GM19324 (cell line): Measurements from ENCODE around the gene ABCA13.

Experiments used
- ATAC-seq: cut with Tn5 transposase; IDR thresholded peaks from one replicate; pipeline ENCODE4 v1.9.1; 2021; ENCODE audit warnings: mild to moderate bottlenecking, moderate library complexity; ENCODE audit not compliant: unreplicated experiment, low FRiP score

ABCA13 gene

DNA sequence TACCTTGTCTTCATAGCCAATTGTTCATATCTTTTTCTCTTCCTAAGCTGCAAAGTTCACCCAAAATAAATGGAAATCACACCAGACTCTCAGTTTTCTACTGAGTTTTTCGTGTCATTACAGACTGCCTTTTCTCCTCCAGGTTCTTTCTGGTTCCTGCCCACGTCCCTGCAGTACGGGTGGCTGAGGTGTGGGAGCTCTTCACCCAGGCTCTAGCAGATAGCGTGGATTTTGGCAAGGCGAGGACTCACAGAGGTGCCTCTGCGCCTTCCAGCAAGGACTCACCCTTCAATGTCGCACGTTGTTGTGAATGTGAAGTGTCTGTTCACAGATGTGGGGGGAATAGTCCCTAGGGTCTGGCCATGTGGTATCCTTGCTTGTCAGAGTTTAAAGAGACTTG is 71.6 kb downstream of the ABCA13 start:
- no peak for ATAC-seq

- ATAC-seq, result no peak
Observed at GRCh38 chr7:48244864-48245271, 73.6 kb downstream of the ABCA13 start.

- ATAC-seq, result peak; percentile 53
Observed at GRCh38 chr7:48245751-48246472, 74.7 kb downstream of the ABCA13 start.

DNA sequence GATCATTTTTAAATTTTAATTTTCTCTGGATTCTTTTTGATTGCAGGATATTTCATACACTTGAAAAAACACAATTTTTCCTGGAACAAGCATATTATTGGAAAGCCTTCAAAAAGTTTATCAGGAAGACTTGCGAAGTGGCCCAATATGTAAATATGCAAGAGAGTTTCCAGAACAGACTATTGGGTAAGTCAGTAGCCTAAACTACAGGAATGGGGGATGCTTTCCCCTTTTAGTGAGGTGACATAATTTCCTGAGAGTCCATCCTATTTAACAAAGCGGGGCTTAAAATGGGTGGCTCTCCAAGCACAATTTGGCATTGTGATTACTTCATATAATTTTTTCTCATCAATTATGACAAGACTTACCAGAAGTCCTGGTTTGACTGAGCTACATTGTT is 77.9 kb downstream of the ABCA13 start:
- no peak for ATAC-seq

GRCh38 chr7:48250441-48250951 is 79.2 kb downstream of the ABCA13 start:
- no peak for ATAC-seq

DNA sequence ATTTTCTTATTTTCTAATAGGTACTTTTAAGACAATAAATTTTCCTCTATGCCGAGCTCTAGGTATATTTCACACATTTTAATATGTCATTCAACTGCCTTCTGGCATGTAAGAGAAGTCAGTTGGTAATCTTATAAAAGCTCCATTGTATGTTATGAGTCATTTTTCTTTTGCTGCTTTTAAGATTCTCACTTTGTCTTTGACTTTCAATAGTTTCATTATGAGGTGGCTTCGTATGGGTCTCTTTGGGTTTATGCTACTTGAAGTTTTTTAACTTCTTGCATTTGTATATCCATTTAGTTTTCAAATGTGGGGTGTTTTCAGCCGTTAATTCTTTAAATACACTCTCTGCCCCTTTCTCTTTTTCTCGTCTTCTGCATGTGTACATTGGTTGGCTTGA is 80.5 kb downstream of the ABCA13 start:
- ATAC-seq, result peak; percentile 63

DNA sequence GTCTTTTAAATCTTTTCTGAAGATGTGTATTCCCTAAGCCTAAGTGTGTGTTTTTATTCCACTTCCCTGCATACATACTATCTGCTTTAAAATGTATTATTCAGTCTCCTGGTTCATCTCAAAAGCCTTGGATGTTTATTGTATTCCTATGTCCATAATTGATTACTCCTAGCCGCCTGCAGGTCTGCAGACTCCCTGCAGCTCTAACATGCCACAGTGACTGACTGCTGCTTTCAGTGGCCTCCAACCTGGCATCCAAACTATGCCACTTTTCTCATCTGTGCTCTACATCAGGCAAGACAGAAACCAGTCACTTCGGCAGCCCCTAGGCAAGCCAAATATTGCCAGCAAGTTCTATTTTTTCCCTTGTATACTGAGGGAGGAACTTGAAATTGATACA is 81.7 kb downstream of the ABCA13 start:
- no peak for ATAC-seq

- ATAC-seq, result no peak
Observed at GRCh38 chr7:48255046-48255445, 83.8 kb downstream of the ABCA13 start.

DNA sequence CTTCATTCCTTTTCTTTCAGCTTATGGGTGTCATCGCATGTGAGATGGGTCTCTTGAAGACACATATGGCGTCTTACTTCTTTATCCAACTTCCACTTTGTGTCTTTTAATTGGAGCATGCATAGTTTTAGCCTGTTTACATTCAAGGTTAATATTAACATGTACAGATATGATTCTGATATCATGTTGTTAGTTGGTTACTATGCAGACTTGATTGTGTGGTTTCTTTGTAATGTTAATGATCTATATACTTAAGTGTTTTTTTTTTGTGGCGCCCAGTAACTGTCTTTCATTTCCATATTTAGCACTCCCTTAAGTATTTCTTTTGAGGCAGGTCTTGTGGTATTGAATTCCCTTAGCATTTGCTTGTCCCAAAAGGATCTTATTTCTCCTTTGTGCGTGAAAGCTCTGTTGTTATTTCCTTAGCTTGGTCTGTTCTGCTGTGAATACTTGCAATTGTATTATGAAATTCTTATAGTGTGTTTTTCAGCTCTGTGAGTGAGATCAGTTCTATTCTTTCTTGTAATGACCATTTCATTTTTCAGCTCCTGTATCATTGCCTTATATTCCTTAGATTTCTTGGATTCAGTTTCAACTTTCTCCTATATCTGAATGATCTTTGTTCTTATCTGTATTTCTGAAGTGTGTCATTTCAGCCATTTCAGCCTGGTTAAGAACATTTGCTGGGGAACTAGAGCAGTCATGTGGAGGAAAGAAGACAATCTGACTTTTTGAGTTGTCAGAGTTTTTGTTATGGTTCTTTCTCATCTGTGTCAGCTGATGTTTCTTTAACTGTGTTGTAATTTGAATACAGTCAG is 88.4 kb downstream of the ABCA13 start:
- no peak for ATAC-seq

- ATAC-seq, result no peak
Observed at GRCh38 chr7:48261696-48262095, 90.4 kb downstream of the ABCA13 start.

GRCh38 chr7:48262606-48263310 is 91.5 kb downstream of the ABCA13 start:
- no peak for ATAC-seq

- no peak for ATAC-seq
Observed at GRCh38 chr7:48263311-48263650, 92.0 kb downstream of the ABCA13 start.

- ATAC-seq, result no peak
Observed at GRCh38 chr7:48269066-48269465, 97.8 kb downstream of the ABCA13 start.

DNA sequence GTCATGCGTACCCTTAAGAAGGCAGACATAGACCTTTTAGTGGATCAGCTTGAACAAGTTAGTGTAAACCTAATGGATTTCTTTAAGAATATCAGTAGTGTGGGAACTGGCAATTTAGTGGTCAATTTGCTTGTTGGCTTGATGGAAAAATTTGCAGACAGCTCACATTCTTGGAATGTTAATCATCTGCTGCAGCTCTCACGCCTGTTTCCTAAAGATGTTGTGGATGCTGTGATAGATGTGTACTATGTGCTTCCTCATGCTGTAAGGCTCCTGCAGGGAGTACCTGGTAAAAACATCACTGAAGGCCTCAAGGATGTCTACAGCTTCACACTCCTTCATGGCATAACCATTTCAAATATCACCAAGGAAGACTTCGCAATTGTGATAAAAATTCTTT is 103.4 kb downstream of the ABCA13 start:
- no peak for ATAC-seq

GRCh38 chr7:48279420-48279819 is 108.2 kb downstream of the ABCA13 start:
- ATAC-seq, result no peak

- no peak for ATAC-seq
Observed at GRCh38 chr7:48280100-48280499, 108.8 kb downstream of the ABCA13 start.

DNA sequence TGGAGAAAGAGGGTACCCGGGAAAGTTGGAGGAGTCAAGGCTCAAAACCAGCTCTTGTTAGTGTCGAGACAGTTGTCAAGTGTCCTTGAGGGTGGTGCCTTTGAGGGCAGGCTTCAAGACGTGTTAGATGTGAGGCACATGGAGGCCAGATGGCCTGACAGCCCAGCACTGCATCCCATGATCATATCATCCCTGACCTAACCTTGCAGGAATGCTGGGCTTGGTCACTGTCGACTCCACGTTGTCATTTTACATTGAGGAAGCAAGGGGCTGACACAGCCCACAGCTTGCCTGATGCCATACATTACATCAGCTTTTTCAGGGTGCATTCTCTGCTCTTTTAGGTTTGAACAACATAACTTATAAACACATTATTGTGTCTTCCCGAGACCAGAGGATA is 114.1 kb downstream of the ABCA13 start:
- no peak for ATAC-seq

- ATAC-seq, result no peak
Observed at GRCh38 chr7:48286836-48287235, 115.6 kb downstream of the ABCA13 start.

DNA sequence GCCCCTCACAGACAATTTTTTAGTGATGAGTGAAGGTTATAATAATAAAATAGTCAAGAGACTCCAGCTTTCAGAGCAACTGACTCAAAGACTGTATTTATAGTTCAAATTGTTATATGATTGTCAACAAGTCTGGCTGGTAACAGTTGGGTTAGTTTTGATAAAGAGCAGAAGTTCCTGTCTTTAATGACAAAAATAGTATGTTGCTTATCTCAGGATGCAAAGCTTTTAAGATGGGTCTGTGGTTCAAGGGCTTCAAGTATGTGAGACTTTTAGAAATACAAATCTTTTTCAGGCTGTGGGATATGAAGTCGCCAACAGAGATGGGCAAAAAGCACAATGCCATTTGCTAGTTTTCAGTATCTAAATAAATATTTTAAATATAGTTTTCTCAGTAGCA is 118.4 kb downstream of the ABCA13 start:
- no peak for ATAC-seq

DNA sequence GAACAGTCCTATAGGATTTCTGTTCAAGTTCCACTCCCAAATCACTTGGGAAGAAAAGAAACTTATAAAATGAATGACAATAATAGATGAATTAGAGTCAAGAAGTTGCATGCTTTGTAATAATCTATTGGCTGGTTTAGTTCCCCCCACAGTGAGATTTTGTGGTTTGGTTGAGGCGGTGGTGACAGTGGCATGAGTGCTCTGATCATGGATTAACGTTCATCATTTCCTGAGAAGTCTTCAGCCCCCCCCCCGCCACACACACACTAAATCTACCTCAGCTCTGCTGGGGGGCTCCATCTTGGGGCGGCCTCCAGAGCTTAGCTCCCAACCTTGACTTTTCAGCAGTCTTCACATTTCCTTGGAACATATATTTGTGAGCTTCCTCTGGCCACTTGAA is 121.7 kb downstream of the ABCA13 start:
- no peak for ATAC-seq

- no peak for ATAC-seq
Observed at GRCh38 chr7:48295296-48295971, 124.2 kb downstream of the ABCA13 start.
